ENCODE results near the gene KCNJ5.

The KCNJ5 gene

GRCh38 chr11:128964463-128964930, 73.3 kb downstream of the KCNJ5 start:
- H3K9me2 ChIP-seq (replicated peaks; ENCODE audit: control insufficient read depth, low read length): no peaks in the 10 kb centered on the region
- H3K4me1 ChIP-seq (ENCODE audit: control insufficient read depth, low read length): no peaks in the 10 kb centered on the region
- H3K9me3 ChIP-seq (ENCODE audit: control insufficient read depth, insufficient read depth, low read length): no peaks in the 10 kb centered on the region
- no peaks in the 10 kb centered on the region for H4K20me1 ChIP-seq (ENCODE audit: control insufficient read depth, insufficient read depth, low read depth, low read length)
- no peak overlapping the region for H3K27ac ChIP-seq (ENCODE audit: low read depth, low read length)
- no peaks in the 10 kb centered on the region for H3F3A ChIP-seq (ENCODE audit: control insufficient read depth, insufficient read depth)
- peaks cover 40% of the 10 kb centered on the region for H3K27me3 ChIP-seq (ENCODE audit: control insufficient read depth, low read length)
- TF ChIP-seq CTCF (IDR thresholded peaks at IDR 0.05; ENCODE audit: low read depth, low read length, poor library complexity, severe bottlenecking) (no peak), EZH2phosphoT487 (IDR thresholded peaks at IDR 0.05; ENCODE audit: borderline replicate concordance, low read length) (no peak)
- no peaks in the 10 kb centered on the region for H3K36me3 ChIP-seq (ENCODE audit: control insufficient read depth, low read length)
- H3K79me2 ChIP-seq (ENCODE audit: control insufficient read depth, low read length): no peaks in the 10 kb centered on the region
- no peak overlapping the region for H3K4me3 ChIP-seq (ENCODE audit: low read length)
- no peak overlapping the region for H3K4me2 ChIP-seq (ENCODE audit: low read length)

- Histone ChIP-seq H4K20me1 (ENCODE audit: control insufficient read depth, insufficient read depth, low read depth, low read length) (no peaks in the 10 kb centered on the region), H3F3A (ENCODE audit: control insufficient read depth, insufficient read depth) (no peaks in the 10 kb centered on the region), H3K36me3 (ENCODE audit: control insufficient read depth, low read length) (no peaks in the 10 kb centered on the region), H3K4me1 (ENCODE audit: control insufficient read depth, low read length) (no peaks in the 10 kb centered on the region), H3K9me2 (replicated peaks; ENCODE audit: control insufficient read depth, low read length) (no peaks in the 10 kb centered on the region), H3K9me3 (ENCODE audit: control insufficient read depth, insufficient read depth, low read length) (no peaks in the 10 kb centered on the region), H3K27me3 (ENCODE audit: control insufficient read depth, low read length) (peaks cover 34% of the 10 kb centered on the region), H3K4me2 (ENCODE audit: low read length) (no peak overlapping the region), H3K4me3 (ENCODE audit: low read length) (no peak overlapping the region), H3K27ac (ENCODE audit: low read depth, low read length) (no peak overlapping the region), H3K79me2 (ENCODE audit: control insufficient read depth, low read length) (no peaks in the 10 kb centered on the region)
- TF ChIP-seq CTCF (IDR thresholded peaks at IDR 0.05; ENCODE audit: low read depth, low read length, poor library complexity, severe bottlenecking) (no peak), EZH2phosphoT487 (IDR thresholded peaks at IDR 0.05; ENCODE audit: borderline replicate concordance, low read length) (no peak)
Measured at GRCh38 chr11:128965485-128965884, 74.3 kb downstream of the KCNJ5 start.

GRCh38 chr11:128967578-128967977, 76.4 kb downstream of the KCNJ5 start:
- no peaks in the 10 kb centered on the region for H4K20me1 ChIP-seq (ENCODE audit: control insufficient read depth, insufficient read depth, low read depth, low read length)
- TF ChIP-seq EZH2phosphoT487 (IDR thresholded peaks at IDR 0.05; ENCODE audit: borderline replicate concordance, low read length): no peak
- TF ChIP-seq CTCF (IDR thresholded peaks at IDR 0.05; ENCODE audit: low read depth, low read length, poor library complexity, severe bottlenecking): no peak
- no peaks in the 10 kb centered on the region for H3K36me3 ChIP-seq (ENCODE audit: control insufficient read depth, low read length)
- H3K27me3 ChIP-seq (ENCODE audit: control insufficient read depth, low read length): peaks cover 22% of the 10 kb centered on the region
- no peaks in the 10 kb centered on the region for H3K9me2 ChIP-seq (replicated peaks; ENCODE audit: control insufficient read depth, low read length)
- no peaks in the 10 kb centered on the region for H3F3A ChIP-seq (ENCODE audit: control insufficient read depth, insufficient read depth)
- no peaks in the 10 kb centered on the region for H3K4me1 ChIP-seq (ENCODE audit: control insufficient read depth, low read length)
- no peak overlapping the region for H3K27ac ChIP-seq (ENCODE audit: low read depth, low read length)
- no peaks in the 10 kb centered on the region for H3K79me2 ChIP-seq (ENCODE audit: control insufficient read depth, low read length)
- H3K9me3 ChIP-seq (ENCODE audit: control insufficient read depth, insufficient read depth, low read length): no peaks in the 10 kb centered on the region
- H3K4me2 ChIP-seq (ENCODE audit: low read length): no peak overlapping the region
- H3K4me3 ChIP-seq (ENCODE audit: low read length): no peak overlapping the region

Measured in DOHH2 (cell line).